Esophagus mucosa (tissue), 1 donor: ENCODE data around the gene B3GALNT1. TPM values are rescaled to one million over a fixed set of nuclear protein-coding genes. Genes with fewer than 3 reads are reported as not detected.

ENCODE experiments used
- ATAC-seq: fragments of 200-7000 bp; cut with Tn5 transposase; one replicate; pipeline ENCODE4 v1.9.1; 2020
- total RNA-seq: library from RNA; stranded (reverse); gene quantifications from one replicate; pipeline ENCODE4 v1.2.4, GENCODE V29; 2023
- donor health status: DM: yes; HTN: yes; CAD: no.

Gene B3GALNT1, protein sequence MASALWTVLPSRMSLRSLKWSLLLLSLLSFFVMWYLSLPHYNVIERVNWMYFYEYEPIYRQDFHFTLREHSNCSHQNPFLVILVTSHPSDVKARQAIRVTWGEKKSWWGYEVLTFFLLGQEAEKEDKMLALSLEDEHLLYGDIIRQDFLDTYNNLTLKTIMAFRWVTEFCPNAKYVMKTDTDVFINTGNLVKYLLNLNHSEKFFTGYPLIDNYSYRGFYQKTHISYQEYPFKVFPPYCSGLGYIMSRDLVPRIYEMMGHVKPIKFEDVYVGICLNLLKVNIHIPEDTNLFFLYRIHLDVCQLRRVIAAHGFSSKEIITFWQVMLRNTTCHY
- 5.2 TPM for total RNA-seq

DNA sequence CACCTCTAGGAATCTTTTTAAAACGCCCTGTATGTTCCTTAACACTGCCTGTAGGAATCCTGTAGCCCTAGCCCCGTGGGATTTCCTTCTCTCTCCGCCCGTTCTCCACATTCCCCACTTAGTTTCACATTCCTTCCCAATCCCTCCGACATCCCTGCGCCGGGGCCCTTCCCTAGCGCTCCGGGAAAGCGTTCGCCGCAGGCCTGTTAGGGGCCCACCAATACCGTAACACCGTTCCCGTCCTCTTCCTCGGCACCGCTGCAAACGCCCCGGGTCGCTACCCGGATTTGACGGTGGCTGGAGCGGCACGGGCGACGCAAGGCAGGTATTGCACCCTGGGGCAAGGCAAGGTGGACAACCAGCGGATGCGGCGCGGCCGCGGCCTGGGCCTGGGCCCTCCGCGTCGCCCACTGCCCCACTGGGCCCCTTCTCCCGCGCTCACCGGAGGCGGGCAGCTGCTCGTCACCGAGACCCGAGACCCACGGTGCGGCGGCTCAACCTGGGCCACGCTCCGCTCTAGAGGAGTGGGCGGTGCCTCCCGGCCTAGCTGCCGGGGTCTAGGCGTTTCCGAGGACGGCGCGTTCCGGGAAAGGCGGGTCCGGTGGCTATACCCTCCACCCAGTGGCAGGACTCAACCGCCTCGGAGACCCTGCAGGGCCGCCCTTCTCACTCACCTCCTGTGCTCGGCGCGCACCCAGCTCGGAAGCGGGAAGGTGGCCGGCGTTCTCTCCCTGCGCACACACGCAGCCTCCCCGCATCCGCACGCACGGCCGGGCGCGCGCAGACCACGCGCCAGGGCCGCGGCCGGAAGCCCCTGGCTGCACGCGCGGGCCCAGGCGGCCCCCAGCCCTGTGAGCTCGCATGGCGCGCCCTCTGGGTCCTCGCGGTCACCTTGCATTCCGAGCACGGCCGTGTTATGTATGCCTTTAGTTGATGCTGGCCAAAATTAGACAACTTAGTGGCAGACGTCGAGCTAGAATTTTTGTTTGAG lies at the start of gene B3GALNT1:
B3GALNT1 (minus strand) TSS at position 789 of the 991 bp plus-strand sequence. CDS start 18,595 bp downstream, outside the sequence.
- peak; percentile 72 for ATAC-seq

- no peak for ATAC-seq
Observed at GRCh38 chr3:161153480-161153879, 48.3 kb upstream of the B3GALNT1 start.

GRCh38 chr3:161150001-161150525 lies 44.9 kb upstream of the B3GALNT1 start:
- ATAC-seq: no peak

DNA sequence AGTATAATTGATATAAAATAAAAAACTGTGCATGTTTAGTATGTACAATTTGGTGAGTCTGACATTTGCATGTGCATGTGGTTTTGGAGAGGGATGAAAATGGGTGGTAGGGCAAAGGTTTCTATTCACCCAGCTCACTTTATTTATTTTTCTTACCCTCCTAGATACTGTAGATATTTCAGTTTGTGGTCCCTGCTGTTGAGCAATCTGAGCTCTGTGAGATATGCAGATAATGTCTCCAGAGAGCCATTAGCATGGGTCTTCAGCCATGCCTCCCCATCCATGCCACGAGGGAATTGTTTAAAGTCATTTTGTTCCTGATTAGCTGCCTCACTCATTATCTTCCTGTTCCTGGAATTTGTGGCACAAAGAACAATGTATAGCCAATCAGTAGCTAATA lies 44.4 kb upstream of the B3GALNT1 start:
- no peak for ATAC-seq

DNA sequence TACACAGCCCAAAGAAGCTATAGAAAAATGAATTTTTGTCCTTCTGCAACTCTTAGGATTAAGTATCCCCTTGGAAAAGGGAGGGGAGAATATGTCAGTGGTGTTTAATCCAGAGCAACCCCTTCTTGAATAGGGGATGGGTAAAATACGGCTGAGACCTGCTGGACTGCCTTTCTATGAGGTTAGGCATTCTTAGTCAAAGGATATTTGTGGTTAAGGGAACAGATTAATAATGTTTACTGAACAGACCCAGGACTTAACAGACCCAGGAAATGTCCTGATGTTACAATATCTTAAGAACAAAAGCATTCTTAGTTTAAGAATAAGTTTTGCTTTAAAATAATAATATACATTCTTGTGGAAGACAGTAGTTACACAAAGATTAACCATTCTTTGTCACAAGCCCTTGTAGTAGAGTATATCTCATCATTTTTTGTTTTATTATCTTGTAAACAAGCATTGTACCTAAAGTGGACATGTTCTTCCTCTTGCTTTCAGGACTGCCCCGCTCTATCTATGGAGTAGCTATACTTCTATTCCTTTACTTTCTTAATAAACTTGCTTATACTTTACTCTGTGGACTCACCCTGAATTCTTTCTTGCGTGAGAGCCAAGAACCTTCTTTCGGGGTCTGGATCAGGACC lies 43.8 kb upstream of the B3GALNT1 start:
- no peak for ATAC-seq

DNA sequence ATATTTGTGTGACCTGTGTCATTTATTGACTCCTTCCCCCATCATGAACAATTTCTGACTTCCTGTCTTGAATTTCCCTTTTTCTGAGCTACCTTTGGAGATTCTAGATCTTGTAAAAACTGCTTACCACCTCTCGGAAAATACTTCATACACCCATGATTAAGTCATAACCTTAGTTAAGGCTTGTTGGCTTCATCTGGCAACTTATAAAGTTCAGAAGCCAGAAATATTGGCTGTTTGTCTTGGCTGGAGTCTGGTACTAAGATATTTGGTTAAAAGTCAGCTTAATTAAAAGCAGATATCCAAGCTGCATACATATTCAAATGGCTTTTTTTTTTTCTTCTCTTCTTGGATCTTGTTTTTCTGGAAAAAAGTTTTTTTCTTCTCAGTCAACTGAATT lies 37.3 kb upstream of the B3GALNT1 start:
- ATAC-seq: no peak

GRCh38 chr3:161139686-161140085 lies 34.5 kb upstream of the B3GALNT1 start:
- no peak for ATAC-seq

DNA sequence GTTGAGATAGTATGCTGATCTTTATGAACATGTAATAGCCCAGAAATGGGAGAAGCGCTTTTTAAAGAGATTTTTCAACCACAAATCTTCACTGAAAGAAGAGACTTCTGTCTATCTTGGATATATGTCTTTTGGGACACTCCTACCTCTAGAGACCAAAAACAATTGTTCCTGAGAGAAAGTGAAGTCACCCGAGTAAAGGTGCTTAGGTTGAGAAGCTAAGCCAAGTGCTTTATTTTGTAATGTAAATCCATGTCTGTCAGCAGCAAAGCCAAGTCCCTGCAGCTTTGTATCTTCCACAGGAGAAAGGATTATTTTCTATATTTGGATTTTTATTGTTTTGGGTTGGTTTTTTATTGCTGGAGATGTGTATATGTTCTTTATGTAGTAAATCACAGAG lies 32.1 kb upstream of the B3GALNT1 start:
- ATAC-seq: no peak

- no peak for ATAC-seq
Observed at GRCh38 chr3:161132391-161132790, 27.2 kb upstream of the B3GALNT1 start.

- ATAC-seq: no peak
Observed at GRCh38 chr3:161126495-161126894, 21.3 kb upstream of the B3GALNT1 start.

GRCh38 chr3:161117646-161118045 lies 12.5 kb upstream of the B3GALNT1 start:
- no peak for ATAC-seq

- ATAC-seq: peak; percentile 43
Observed at GRCh38 chr3:161108840-161109239, 3.7 kb upstream of the B3GALNT1 start.

DNA sequence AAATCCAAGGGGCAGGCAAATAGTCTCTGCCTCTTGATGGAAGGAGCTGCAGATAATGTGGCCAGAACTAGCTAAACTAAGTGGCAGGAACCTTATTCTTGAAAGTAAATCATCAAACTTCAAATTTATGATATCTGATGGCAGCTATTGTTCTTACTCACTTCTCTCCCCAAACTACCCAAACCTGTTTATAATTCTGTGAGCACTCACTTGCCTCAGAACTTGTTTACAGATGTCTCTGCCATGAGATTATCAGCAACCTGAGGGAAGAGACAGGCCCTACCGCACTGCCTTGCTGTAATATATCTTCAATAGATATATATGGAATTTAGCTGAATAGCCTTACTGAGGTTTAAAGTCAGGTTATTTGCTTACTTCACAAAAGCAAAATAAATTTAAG lies 2.2 kb upstream of the B3GALNT1 start:
- ATAC-seq: peak; percentile 48

GRCh38 chr3:161103776-161104385 lies 1.3 kb downstream of the B3GALNT1 start:
- no peak for ATAC-seq

DNA sequence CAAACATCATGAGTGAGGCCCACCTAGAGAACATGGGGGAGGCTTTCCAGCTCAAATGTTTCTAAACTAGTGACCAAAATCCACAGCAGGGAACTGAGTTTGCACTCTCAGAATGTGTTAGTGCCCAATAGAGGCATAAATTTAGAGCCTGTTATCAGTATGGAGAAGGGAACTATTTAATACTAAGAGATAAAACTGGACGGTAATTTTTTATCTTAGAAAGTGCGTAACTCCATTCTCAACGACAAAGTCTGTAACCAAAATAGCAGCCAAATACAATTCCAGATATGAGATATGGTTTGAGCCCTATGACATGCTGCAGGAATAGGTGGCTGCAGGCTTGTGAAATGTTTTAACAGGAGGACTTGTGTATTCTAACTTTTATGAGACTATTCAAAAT lies 3.5 kb downstream of the B3GALNT1 start:
- ATAC-seq: no peak

- no peak for ATAC-seq
Observed at GRCh38 chr3:161100994-161101393, 4.2 kb downstream of the B3GALNT1 start.

- ATAC-seq: no peak
Observed at GRCh38 chr3:161096771-161097367, 8.3 kb downstream of the B3GALNT1 start.

- no peak for ATAC-seq
Observed at GRCh38 chr3:161093895-161094294, 11.3 kb downstream of the B3GALNT1 start.

DNA sequence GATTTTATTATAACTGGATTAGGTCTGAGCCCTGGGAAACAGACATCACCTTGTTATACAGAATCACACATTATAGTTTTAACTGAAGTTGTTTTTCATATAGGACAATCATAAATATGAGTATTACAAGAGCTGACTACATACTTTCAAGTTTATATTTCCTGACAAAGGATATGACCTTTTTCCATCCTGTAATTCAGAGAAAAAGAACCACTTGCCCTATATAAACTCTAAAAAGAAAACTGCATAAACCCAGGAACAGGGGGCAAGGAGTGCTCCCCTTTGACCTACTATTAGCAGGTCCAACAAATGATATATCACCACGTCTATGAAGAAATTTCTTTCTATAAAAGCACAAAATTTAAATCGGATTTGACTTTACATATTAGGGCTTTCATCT lies 20.9 kb downstream of the B3GALNT1 start:
- ATAC-seq: no peak

DNA sequence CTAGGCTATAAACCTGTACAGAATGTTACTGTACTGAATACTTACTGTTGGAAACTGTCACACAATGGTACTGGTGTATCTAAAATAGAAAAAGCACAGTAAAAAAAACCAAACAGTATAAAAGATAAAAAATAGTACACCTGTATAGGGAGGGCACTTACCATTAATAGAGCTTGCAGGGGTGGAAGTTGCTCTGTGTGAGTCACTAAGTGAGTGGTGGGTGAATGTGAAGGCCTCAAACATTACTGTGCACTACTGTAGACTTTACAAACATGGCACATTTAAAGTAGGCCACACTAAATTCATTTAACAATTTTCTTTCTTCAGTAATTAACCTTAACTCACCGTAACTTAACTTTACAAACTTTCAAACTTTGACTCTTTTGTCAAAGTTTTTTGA lies 22.0 kb downstream of the B3GALNT1 start:
- ATAC-seq: no peak

GRCh38 chr3:161082063-161082462 lies 23.1 kb downstream of the B3GALNT1 start:
- no peak for ATAC-seq

- ATAC-seq: no peak
Observed at GRCh38 chr3:161081633-161082032, 23.5 kb downstream of the B3GALNT1 start.
